GM10248 (cell line): ENCODE measurements around the gene ZDHHC13.

Experiments used
- CTCF ChIA-PET: fragments of 300-600 bp; sonication (Branson Sonifier 250); formaldehyde crosslinking; extraction: SDS; loops from one replicate; lab custom pipeline; 2021; ENCODE audit warnings: antibody characterized with exemption; lab: Yijun Ruan, JAX
- POLR2A ChIA-PET: fragments of 350-650 bp; sonication (Branson Sonifier 250); formaldehyde crosslinking; extraction: SDS; loops from one replicate; lab custom pipeline; 2020; ENCODE audit warnings: antibody characterized with exemption; lab: Yijun Ruan, JAX
- DNase-seq: peaks from one replicate; pipeline ENCODE4 v3.0.0; 2012; ENCODE audit errors: extremely low spot score
- TF ChIP-seq, protein P1 (sequence below): IDR thresholded peaks from 2 replicates; pipeline ENCODE4 v1.5.1; 2012; ENCODE audit warnings: mild to moderate bottlenecking, low read depth; ENCODE audit errors: extremely low read depth, missing control alignments, control extremely low read depth

Gene ZDHHC13

GRCh38 chr11:19102521-19102900 is 14.5 kb upstream of the ZDHHC13 start:
- no peak for DNase-seq
- ChIA-PET CTCF (interaction anchor here (0.9 to 1.8 kb wide), 6 partner anchors 8 to 192 kb away, joined by 3 to 7 read pairs (median 4); no protein-coding TSS in a partner anchor), POLR2A (no interaction called here)
- TF ChIP-seq, protein P1, sequence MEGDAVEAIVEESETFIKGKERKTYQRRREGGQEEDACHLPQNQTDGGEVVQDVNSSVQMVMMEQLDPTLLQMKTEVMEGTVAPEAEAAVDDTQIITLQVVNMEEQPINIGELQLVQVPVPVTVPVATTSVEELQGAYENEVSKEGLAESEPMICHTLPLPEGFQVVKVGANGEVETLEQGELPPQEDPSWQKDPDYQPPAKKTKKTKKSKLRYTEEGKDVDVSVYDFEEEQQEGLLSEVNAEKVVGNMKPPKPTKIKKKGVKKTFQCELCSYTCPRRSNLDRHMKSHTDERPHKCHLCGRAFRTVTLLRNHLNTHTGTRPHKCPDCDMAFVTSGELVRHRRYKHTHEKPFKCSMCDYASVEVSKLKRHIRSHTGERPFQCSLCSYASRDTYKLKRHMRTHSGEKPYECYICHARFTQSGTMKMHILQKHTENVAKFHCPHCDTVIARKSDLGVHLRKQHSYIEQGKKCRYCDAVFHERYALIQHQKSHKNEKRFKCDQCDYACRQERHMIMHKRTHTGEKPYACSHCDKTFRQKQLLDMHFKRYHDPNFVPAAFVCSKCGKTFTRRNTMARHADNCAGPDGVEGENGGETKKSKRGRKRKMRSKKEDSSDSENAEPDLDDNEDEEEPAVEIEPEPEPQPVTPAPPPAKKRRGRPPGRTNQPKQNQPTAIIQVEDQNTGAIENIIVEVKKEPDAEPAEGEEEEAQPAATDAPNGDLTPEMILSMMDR, result no peak

- CTCF ChIA-PET, result interaction anchor here (0.9 kb wide), 1 partner anchor 34 kb away, joined by 3 read pairs; no protein-coding TSS in a partner anchor
- POLR2A ChIA-PET, result no interaction called here
- no peak for DNase-seq
- TF ChIP-seq, protein P1, result no peak
Observed at GRCh38 chr11:19105011-19105410, 12.0 kb upstream of the ZDHHC13 start.

- TF ChIP-seq, protein P1, result no peak
- CTCF ChIA-PET, result interaction anchor here (1.2 to 1.3 kb wide), 3 partner anchors 10 to 47 kb away, joined by 3 to 4 read pairs (median 3); no protein-coding TSS in a partner anchor
- no peak for DNase-seq
- POLR2A ChIA-PET, result no interaction called here
Observed at GRCh38 chr11:19107125-19107524, 9.8 kb upstream of the ZDHHC13 start.

- CTCF ChIA-PET, result interaction anchor here (1.3 to 1.6 kb wide), 5 partner anchors 9 to 40 kb away, joined by 5 to 7 read pairs (median 5); no protein-coding TSS in a partner anchor
- no peak for DNase-seq
- POLR2A ChIA-PET, result no interaction called here
- TF ChIP-seq, protein P1, result no peak
Observed at GRCh38 chr11:19110295-19110694, 6.7 kb upstream of the ZDHHC13 start.

DNA sequence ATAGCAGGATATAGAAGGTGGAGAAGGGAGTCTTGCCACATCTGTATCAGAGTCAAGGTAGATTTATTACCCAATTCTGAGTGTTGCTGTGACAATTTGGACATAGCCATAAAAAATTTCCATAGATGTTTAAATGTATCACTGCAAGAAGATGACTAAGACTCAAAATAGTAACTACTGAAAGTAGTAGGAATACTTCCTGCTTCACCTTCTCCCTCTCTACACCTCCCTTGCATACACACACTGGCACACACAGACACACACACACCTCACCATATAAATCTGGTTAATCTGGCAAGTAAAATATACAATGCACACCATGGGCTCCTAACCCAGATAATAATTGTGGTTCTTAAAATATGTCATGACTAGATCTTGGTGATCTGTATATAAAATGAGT is 5.2 kb upstream of the ZDHHC13 start:
- POLR2A ChIA-PET, result no interaction called here
- CTCF ChIA-PET, result interaction anchor here (1.1 kb wide), 1 partner anchor 35 kb away, joined by 3 read pairs; no protein-coding TSS in a partner anchor
- TF ChIP-seq, protein P1, result no peak
- DNase-seq, result no peak

DNA sequence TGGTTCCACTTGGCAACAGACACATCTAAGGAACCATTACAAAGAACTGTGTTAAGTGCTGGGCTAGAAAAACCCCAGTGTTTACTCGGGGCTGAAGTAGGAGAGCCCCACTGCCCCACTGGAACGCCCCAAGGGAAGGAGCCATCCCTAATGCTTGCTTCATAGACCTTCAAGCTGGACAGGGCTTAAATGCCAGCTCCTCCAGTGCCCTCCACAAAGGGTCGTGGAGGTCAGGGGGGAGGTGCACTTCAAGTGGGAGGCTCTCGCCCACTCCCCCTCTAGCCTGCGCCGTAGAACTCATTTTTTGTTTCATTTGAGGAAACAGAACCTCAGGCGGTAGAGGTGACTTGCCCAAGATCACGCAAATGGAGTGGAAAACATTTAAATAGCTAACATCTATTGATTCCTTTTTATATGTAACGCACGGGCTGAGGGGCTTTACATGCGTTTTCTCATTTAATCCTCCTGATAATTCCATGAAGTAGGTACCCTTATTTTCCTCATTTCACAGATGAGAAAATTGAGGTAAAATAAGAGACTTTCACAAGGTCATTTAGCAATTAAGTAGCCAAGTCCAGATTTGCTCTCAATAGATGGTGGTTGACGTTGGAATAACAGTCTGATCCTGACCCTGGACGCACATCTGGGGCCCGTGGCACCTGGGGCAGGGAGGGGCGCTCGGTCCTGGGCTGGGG is 545 bp upstream of the ZDHHC13 start:
- POLR2A ChIA-PET, result no interaction called here
- CTCF ChIA-PET, result interaction anchor here (0.8 to 1.4 kb wide), 4 partner anchors 8 to 55 kb away, joined by 3 to 8 read pairs (median 4); no protein-coding TSS in a partner anchor
- TF ChIP-seq, protein P1, result no peak

More for the DNA sequence above, 545 bp upstream of the ZDHHC13 start:
- DNase-seq, result peak; percentile 30
